SK-N-SH (cell line): ENCODE results near the gene PLOD3. TPM values are rescaled to one million over a fixed set of nuclear protein-coding genes. Genes with fewer than 3 reads are reported as not detected.

Experiments used
- CTCF ChIA-PET: fragments of 300-600, 350-600 bp; formaldehyde crosslinking; extraction: SDS; loops from one replicate; lab custom pipeline; 2021; lab: Yijun Ruan, JAX
- POLR2A ChIA-PET: fragments of 350-600 bp; sonication (Branson Sonifier 250); formaldehyde crosslinking; extraction: SDS; loops from one replicate; lab custom pipeline; 2020; ENCODE audit warnings: antibody characterized with exemption, inconsistent platforms; lab: Yijun Ruan, JAX
- DNase-seq: peaks from one replicate; pipeline ENCODE4 v3.0.0; 2012
- H2AFZ ChIP-seq: fragments of 200-600 bp; sonication (generic); 2 replicates; pipeline ENCODE4 v1.8.1; 2016; ENCODE audit warnings: antibody characterized with exemption, mild to moderate bottlenecking, low read depth
- H3F3A ChIP-seq: fragments of 200-600 bp; sonication (generic); replicated peaks from 2 replicates; pipeline ENCODE3; 2016; ENCODE audit warnings: antibody characterized with exemption, mild to moderate bottlenecking; ENCODE audit not compliant: insufficient read depth
- H3K27ac ChIP-seq, 2 experiments: fragments of 200-500 bp in 1 of 2; fragments of 200-600 bp in 1 of 2; sonication (Bioruptor generic) in 1 of 2; sonication (generic), shearing (Covaris generic) in 1 of 2; 2 replicates each; pipeline versions ENCODE4 v1.5.1 to v1.6.1; 2014 to 2016; ENCODE audit warnings: low read depth in 2 of 2, inconsistent platforms in 1 of 2, low read length in 1 of 2, mild to moderate bottlenecking in 1 of 2, mixed read lengths in 1 of 2
- H3K27me3 ChIP-seq: fragments of 200-600 bp; sonication (generic), shearing (Covaris generic); 2 replicates; pipeline ENCODE4 v1.6.1; 2016; ENCODE audit warnings: mixed run types; ENCODE audit not compliant: insufficient read depth
- H3K36me3 ChIP-seq, 2 experiments: fragments of 200-500 bp in 1 of 2; fragments of 200-600 bp in 1 of 2; sonication (Bioruptor generic) in 1 of 2; sonication (generic) in 1 of 2; replicated peaks in 1 of 2; 2 replicates each; pipeline versions ENCODE3 to v1.5.1; 2014 to 2016; ENCODE audit warnings: low read length in 1 of 2, mild to moderate bottlenecking in 1 of 2; ENCODE audit not compliant: insufficient read depth in 2 of 2, control insufficient read depth in 1 of 2
- H3K4me1 ChIP-seq, 2 experiments: fragments of 200-500 bp in 1 of 2; fragments of 200-600 bp in 1 of 2; sonication (Bioruptor generic) in 1 of 2; sonication (generic), shearing (Covaris generic) in 1 of 2; 2 replicates each; pipeline versions ENCODE4 v1.5.1 to v1.6.1; 2014 to 2016; ENCODE audit warnings: low read depth in 1 of 2, low read length in 1 of 2, mixed run types in 1 of 2; ENCODE audit not compliant: insufficient read depth in 2 of 2, control insufficient read depth in 1 of 2
- H3K4me2 ChIP-seq: fragments of 200-600 bp; sonication (generic), shearing (Covaris generic); 2 replicates; pipeline ENCODE4 v1.6.1; 2017; ENCODE audit warnings: mixed run types
- H3K4me3 ChIP-seq, 2 experiments: fragments of 200-500 bp in 1 of 2; fragments of 200-600 bp in 1 of 2; sonication (Bioruptor generic) in 1 of 2; sonication (generic), shearing (Covaris generic) in 1 of 2; 2 replicates each; pipeline versions ENCODE4 v1.5.1 to v1.8.1; 2014 to 2016; ENCODE audit warnings: low read depth in 2 of 2, inconsistent platforms in 1 of 2, low read length in 1 of 2, mild to moderate bottlenecking in 1 of 2, mixed read lengths in 1 of 2, moderate library complexity in 1 of 2
- H3K79me2 ChIP-seq: fragments of 200-600 bp; sonication (generic); 2 replicates; pipeline ENCODE4 v1.8.1; 2017; ENCODE audit warnings: mild to moderate bottlenecking; ENCODE audit not compliant: insufficient read depth
- H3K9ac ChIP-seq: fragments of 200-600 bp; sonication (generic); 2 replicates; pipeline ENCODE4 v1.6.1; 2017; ENCODE audit warnings: mixed run types
- H3K9me2 ChIP-seq: fragments of 200-600 bp; sonication (generic); 2 replicates; pipeline ENCODE4 v1.6.1; 2017; ENCODE audit warnings: mixed run types
- H3K9me3 ChIP-seq: fragments of 200-600 bp; sonication (generic); 2 replicates; pipeline ENCODE4 v1.6.1; 2017; ENCODE audit warnings: mixed run types, mild to moderate bottlenecking, moderate library complexity
- H4K20me1 ChIP-seq: fragments of 200-600 bp; sonication (generic); 2 replicates; pipeline ENCODE4 v1.6.1; 2017; ENCODE audit warnings: mild to moderate bottlenecking, mixed run types; ENCODE audit not compliant: insufficient read depth
- ELF1 ChIP-seq: IDR thresholded peaks from 2 replicates; pipeline ENCODE4 v1.4.0; 2012
- EP300 ChIP-seq, 2 experiments: IDR thresholded peaks; 2 replicates each; pipeline versions ENCODE4 v1.4.0 to v1.6.1; 2012; ENCODE audit warnings: borderline replicate concordance in 1 of 2, low read depth in 1 of 2, low read length in 1 of 2
- EZH2phosphoT487 ChIP-seq: fragments of 200-600 bp; sonication (generic); IDR thresholded peaks from 2 replicates; pipeline ENCODE4 v1.6.1; 2017; ENCODE audit warnings: low read depth, mixed run types, mild to moderate bottlenecking, antibody characterized with exemption, moderate library complexity, borderline replicate concordance
- FOSL2 ChIP-seq: IDR thresholded peaks from 2 replicates; pipeline ENCODE4 v1.4.0; 2012; ENCODE audit warnings: low read depth, mild to moderate bottlenecking, moderate library complexity, borderline replicate concordance
- JUND ChIP-seq: IDR thresholded peaks from 2 replicates; pipeline ENCODE4 v1.4.0; 2012
- MEF2A ChIP-seq: IDR thresholded peaks from 2 replicates; pipeline ENCODE4 v1.4.0; 2012; ENCODE audit warnings: low read depth, borderline replicate concordance
- NFIC ChIP-seq: IDR thresholded peaks from 2 replicates; pipeline ENCODE4 v1.4.0; 2012; ENCODE audit warnings: borderline replicate concordance
- POLR2AphosphoS5 ChIP-seq: IDR thresholded peaks from 2 replicates; pipeline ENCODE4 v1.6.1; 2012; ENCODE audit warnings: low read depth, low read length
- RXRA ChIP-seq: IDR thresholded peaks from 2 replicates; pipeline ENCODE4 v1.4.0; 2012; ENCODE audit warnings: low read depth, mild to moderate bottlenecking, borderline replicate concordance
- SIN3A ChIP-seq: IDR thresholded peaks from 2 replicates; pipeline ENCODE4 v1.6.1; 2012; ENCODE audit warnings: low read depth, mild to moderate bottlenecking, low read length, moderate library complexity, borderline replicate concordance
- TCF12 ChIP-seq: IDR thresholded peaks from 2 replicates; pipeline ENCODE4 v1.4.0; 2012
- TEAD4 ChIP-seq: IDR thresholded peaks from 2 replicates; pipeline ENCODE4 v1.4.0; 2012; ENCODE audit warnings: mild to moderate bottlenecking, borderline replicate concordance; ENCODE audit not compliant: insufficient read depth
- WGBS: methylation state at CpG from one replicate; pipeline ENCODE4 v1.1.6; 2017; ENCODE audit warnings: low lambda C conversion rate; 5-methylcytosine and 5-hydroxymethylcytosine counted together
- polyA plus RNA-seq, 3 experiments: library from polyadenylated mRNA; depleted of rRNA; stranded (reverse); fragments of >200 nt; gene quantifications; 2 replicates each; pipeline ENCODE4 v1.2.3, GENCODE V29; 2012
- TF ChIP-seq, protein P1 (sequence below): IDR thresholded peaks from 2 replicates; pipeline ENCODE4 v1.4.0; 2012; ENCODE audit warnings: low read depth, borderline replicate concordance
- TF ChIP-seq, protein P2 (sequence below): IDR thresholded peaks from 2 replicates; pipeline ENCODE4; 2012
- TF ChIP-seq, protein P3 (sequence below): IDR thresholded peaks from 2 replicates; pipeline ENCODE4 v1.4.0; 2012; ENCODE audit warnings: low read depth
- TF ChIP-seq, protein P4 (sequence below): IDR thresholded peaks from 2 replicates; pipeline ENCODE4 v1.6.1; 2012; ENCODE audit warnings: mild to moderate bottlenecking, low read depth, low read length, moderate library complexity

Gene PLOD3
- polyA plus RNA-seq, 1 of the 3 experiments (the other 2 are of a cell fraction): 276 TPM

DNA sequence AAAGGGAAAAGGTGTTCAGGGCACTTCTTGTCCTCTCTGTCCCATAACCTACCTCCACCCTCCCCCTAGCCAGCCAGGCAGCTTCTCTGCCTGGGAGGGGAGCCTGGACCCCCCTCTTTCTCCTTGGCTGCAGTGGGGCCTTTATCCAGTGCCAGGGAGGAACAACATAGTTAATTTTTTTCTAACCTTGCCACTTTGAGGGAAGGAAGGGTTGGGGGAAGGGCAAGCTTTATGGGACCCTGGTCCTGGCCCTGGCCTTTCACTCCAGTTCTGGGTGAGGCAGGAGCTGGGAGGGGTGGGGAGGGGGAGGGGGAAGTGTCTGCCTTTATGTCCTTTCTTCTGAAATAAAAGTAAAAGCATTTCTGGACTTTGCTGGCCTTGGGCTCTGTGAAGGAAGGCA is 56.5 kb downstream of the PLOD3 start:
- no peak overlapping the region for H3K4me2 ChIP-seq
- ChIA-PET POLR2A (interaction anchor here (0.6 kb wide), 1 partner anchor 22 kb away, joined by 5 read pairs; no protein-coding TSS in a partner anchor), CTCF (interaction anchor here (0.7 to 4.3 kb wide), 8 partner anchors 10 to 266 kb away, joined by 3 to 20 read pairs (median 5); no protein-coding TSS in a partner anchor)
- H3K9me2 ChIP-seq: no peaks in the 10 kb centered on the region
- no peaks in the 10 kb centered on the region for H3K27me3 ChIP-seq
- H2AFZ ChIP-seq: no peak overlapping the region
- H3K9ac ChIP-seq: no peak overlapping the region
- peak overlapping the region in 1 of 2 experiments; percentile 23; a peak in 1 of 4 replicates for H3K27ac ChIP-seq
- peak; percentile 31 for DNase-seq
- no peak overlapping the region for H3K4me3 ChIP-seq
- H4K20me1 ChIP-seq: peaks cover 24% of the 10 kb centered on the region
- no peaks in the 10 kb centered on the region for H3K9me3 ChIP-seq
- H3F3A ChIP-seq: peaks cover 45% of the 10 kb centered on the region
- peaks cover 36 to 40% of the 10 kb centered on the region in 2 experiments for H3K36me3 ChIP-seq
- peaks cover 14% of the 10 kb centered on the region for H3K79me2 ChIP-seq
- TF ChIP-seq EZH2phosphoT487: no peak
- TF ChIP-seq, protein P1, sequence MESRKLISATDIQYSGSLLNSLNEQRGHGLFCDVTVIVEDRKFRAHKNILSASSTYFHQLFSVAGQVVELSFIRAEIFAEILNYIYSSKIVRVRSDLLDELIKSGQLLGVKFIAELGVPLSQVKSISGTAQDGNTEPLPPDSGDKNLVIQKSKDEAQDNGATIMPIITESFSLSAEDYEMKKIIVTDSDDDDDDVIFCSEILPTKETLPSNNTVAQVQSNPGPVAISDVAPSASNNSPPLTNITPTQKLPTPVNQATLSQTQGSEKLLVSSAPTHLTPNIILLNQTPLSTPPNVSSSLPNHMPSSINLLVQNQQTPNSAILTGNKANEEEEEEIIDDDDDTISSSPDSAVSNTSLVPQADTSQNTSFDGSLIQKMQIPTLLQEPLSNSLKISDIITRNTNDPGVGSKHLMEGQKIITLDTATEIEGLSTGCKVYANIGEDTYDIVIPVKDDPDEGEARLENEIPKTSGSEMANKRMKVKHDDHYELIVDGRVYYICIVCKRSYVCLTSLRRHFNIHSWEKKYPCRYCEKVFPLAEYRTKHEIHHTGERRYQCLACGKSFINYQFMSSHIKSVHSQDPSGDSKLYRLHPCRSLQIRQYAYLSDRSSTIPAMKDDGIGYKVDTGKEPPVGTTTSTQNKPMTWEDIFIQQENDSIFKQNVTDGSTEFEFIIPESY: no peak
- TF ChIP-seq TCF12: no peak
- TF ChIP-seq NFIC: no peak
- no peak for TF ChIP-seq POLR2AphosphoS5
- TF ChIP-seq, protein P2, sequence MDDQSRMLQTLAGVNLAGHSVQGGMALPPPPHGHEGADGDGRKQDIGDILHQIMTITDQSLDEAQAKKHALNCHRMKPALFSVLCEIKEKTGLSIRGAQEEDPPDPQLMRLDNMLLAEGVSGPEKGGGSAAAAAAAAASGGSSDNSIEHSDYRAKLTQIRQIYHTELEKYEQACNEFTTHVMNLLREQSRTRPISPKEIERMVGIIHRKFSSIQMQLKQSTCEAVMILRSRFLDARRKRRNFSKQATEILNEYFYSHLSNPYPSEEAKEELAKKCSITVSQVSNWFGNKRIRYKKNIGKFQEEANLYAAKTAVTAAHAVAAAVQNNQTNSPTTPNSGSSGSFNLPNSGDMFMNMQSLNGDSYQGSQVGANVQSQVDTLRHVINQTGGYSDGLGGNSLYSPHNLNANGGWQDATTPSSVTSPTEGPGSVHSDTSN: no peak
- no peak for TF ChIP-seq TEAD4
- peaks cover 19 to 26% of the 10 kb centered on the region in 2 experiments; a peak in 3 of 4 replicates for H3K4me1 ChIP-seq

DNA sequence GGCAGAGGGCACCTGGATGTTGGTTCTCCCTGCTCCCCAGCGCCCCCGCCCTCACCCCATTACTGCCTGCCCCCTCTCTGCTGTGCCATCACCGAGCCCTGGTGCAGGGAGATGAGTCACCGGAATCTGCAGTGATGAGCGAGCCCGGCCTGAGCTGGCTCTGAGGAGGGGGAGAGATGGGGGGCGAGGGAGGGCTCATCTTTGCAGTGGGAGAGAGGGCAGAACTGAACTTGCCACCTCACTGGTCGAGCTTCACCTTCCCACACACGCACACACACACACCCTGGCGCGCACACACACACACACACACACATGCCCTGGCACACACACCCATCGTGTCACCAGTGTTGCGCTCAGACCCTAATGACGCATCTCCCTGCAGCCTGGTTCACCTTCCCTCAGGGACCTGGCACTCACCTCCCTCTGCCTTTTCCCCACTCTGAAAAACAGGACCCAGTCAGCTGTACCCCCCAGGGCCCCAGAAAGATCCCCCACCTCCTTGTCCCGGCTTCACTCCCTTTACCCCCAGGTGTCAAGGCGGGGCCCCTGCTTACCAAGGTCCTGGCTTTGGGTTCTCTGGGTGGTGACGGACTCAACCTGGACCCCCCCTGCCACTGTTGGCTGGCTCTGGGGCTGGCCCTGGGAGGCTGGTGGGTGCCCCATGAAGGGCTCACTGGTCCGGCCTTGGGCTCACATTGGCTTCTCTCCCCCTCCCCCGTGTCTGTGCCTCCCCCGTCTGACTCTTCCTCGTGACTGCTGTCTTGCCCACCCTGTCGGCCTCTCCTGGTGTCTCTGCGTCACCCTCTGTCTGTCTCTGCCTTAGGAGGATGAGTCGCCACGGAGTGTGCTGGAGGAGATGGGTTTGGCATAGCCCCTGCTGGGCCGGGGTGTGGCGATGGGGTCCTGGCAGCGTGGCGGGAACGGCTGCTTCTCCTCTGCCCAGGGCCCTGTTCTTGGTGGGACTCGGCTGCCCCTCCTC is 57.4 kb downstream of the PLOD3 start:
- Histone ChIP-seq H3K27me3 (no peaks in the 10 kb centered on the region), H3K4me2 (peak overlapping the region; percentile 68), H3K4me3 (no peak overlapping the region), H3F3A (peaks cover 45% of the 10 kb centered on the region), H3K79me2 (peaks cover 23% of the 10 kb centered on the region), H4K20me1 (peaks cover 21% of the 10 kb centered on the region), H3K4me1 (peaks cover 19 to 27% of the 10 kb centered on the region in 2 experiments; a peak in 3 of 4 replicates), H3K9me2 (no peaks in the 10 kb centered on the region), H3K36me3 (peaks cover 36 to 40% of the 10 kb centered on the region in 2 experiments), H3K27ac (peak overlapping the region in 1 of 2 experiments; percentile 52; a peak in 2 of 4 replicates), H3K9me3 (no peaks in the 10 kb centered on the region), H3K9ac (no peak overlapping the region; the same call in 1 of the 2 replicates), H2AFZ (no peak overlapping the region)
- WGBS: 29% methylated on average over 31 of the region's 31 CpGs
- DNase-seq: peak; percentile 65
- ChIA-PET CTCF (interaction anchor here (0.8 to 5.1 kb wide), 8 partner anchors 11 to 265 kb away, joined by 3 to 30 read pairs (median 7); no protein-coding TSS in a partner anchor), POLR2A (interaction anchor here (0.5 kb wide), 1 partner anchor 23 kb away, joined by 3 read pairs; no protein-coding TSS in a partner anchor)
- TF ChIP-seq RXRA: no peak; the same call in 1 of the 2 replicates
- TF ChIP-seq, protein P3, sequence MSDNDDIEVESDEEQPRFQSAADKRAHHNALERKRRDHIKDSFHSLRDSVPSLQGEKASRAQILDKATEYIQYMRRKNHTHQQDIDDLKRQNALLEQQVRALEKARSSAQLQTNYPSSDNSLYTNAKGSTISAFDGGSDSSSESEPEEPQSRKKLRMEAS: peak; percentile 48; the same call in 1 of the 2 replicates
- TF ChIP-seq TCF12: peak; percentile 79
- peak in 1 of 2 experiments; percentile 50; a peak in 1 of 4 replicates for TF ChIP-seq EP300 (IDR thresholded peaks at IDR 0.05; ENCODE audit: borderline replicate concordance in 1 of 2, low read depth in 1 of 2, low read length in 1 of 2)
- no peak for TF ChIP-seq MEF2A
- TF ChIP-seq, protein P4, sequence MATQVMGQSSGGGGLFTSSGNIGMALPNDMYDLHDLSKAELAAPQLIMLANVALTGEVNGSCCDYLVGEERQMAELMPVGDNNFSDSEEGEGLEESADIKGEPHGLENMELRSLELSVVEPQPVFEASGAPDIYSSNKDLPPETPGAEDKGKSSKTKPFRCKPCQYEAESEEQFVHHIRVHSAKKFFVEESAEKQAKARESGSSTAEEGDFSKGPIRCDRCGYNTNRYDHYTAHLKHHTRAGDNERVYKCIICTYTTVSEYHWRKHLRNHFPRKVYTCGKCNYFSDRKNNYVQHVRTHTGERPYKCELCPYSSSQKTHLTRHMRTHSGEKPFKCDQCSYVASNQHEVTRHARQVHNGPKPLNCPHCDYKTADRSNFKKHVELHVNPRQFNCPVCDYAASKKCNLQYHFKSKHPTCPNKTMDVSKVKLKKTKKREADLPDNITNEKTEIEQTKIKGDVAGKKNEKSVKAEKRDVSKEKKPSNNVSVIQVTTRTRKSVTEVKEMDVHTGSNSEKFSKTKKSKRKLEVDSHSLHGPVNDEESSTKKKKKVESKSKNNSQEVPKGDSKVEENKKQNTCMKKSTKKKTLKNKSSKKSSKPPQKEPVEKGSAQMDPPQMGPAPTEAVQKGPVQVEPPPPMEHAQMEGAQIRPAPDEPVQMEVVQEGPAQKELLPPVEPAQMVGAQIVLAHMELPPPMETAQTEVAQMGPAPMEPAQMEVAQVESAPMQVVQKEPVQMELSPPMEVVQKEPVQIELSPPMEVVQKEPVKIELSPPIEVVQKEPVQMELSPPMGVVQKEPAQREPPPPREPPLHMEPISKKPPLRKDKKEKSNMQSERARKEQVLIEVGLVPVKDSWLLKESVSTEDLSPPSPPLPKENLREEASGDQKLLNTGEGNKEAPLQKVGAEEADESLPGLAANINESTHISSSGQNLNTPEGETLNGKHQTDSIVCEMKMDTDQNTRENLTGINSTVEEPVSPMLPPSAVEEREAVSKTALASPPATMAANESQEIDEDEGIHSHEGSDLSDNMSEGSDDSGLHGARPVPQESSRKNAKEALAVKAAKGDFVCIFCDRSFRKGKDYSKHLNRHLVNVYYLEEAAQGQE: no peak
- no peak for TF ChIP-seq ELF1
- TF ChIP-seq FOSL2: peak; percentile 97
- TF ChIP-seq SIN3A: 0 out of 2 replicates have a peak, but pooled peaks have one; percentile 44
- peak; percentile 95; the same call in 1 of the 2 replicates for TF ChIP-seq JUND
